ENCODE results near the gene PP2D1. TPM values are rescaled to one million over a fixed set of nuclear protein-coding genes. Genes with fewer than 3 reads are reported as not detected.

The PP2D1 gene
- total RNA-seq, 1 experiment from 2014 or later: not detected

DNA sequence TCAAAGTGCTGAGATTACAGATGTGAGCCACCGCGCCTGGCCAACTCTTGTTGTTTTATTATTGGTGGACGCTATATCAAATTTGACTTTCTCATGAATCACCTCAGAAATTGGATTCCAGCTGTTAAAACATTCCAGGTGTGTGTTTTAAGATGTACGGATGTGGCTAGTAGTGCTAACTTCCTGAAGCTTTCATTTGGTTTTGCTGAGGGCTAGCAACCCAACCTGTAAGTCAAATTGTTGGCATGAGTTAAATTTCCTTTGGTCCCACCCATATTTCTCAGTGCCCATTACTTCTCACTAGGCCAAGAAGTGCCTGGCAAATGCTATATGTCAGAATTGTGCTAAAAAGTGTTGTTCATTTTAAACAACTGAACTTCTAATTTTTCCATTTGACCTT, 15.1 kb upstream of the PP2D1 start:
- no peak for ATAC-seq
- BruUV-seq (replicated peaks): no TSS peak
- CTCF ChIA-PET: no interaction called here

More for the DNA sequence above, 15.1 kb upstream of the PP2D1 start:
- H3K27me3 ChIP-seq (ENCODE audit: insufficient read depth, low read length): no peaks in the 10 kb centered on the region
- intact Hi-C loops (cut with micrococcal nuclease): no loop called here
- DNase-seq (ENCODE audit: low read depth, low spot score): no peak
- H3K4me2 ChIP-seq (ENCODE audit: low read length): no peak overlapping the region
- H3K9me3 ChIP-seq (ENCODE audit: control insufficient read depth in 1 of 2, insufficient read depth in 1 of 2, low read depth in 1 of 2, low read length in 2 of 2): no peaks in the 10 kb centered on the region
- POLR2A ChIA-PET: no interaction called here
- H3K27ac ChIP-seq (ENCODE audit: low read depth, low read length): no peak overlapping the region
- no peak overlapping the region for H3K9ac ChIP-seq (ENCODE audit: low read length)
- H3K36me3 ChIP-seq (ENCODE audit: control insufficient read depth in 1 of 2, insufficient read depth in 2 of 2, low read length in 2 of 2): no peaks in the 10 kb centered on the region
- H3K9me2 ChIP-seq (ENCODE audit: insufficient read depth): no peaks in the 10 kb centered on the region
- RAD21 ChIA-PET (ENCODE audit: low non-redundant PET in 1 of 2, low total read pairs in 2 of 2, uncharacterized antibody in 2 of 2, unreplicated experiment in 2 of 2): no interaction called here
- no peaks in the 10 kb centered on the region for H4K20me1 ChIP-seq (ENCODE audit: insufficient read depth)
- TF ChIP-seq POLR2AphosphoS5 (IDR thresholded peaks at IDR 0.05; ENCODE audit: low read depth, low read length) (no peak), FOSL1 (IDR thresholded peaks at IDR 0.05; ENCODE audit: low read depth) (no peak), EZH2phosphoT487 (IDR thresholded peaks at IDR 0.05; ENCODE audit: borderline replicate concordance) (no peak), CEBPB (IDR thresholded peaks at IDR 0.05; ENCODE audit: low read depth) (no peak), RAD21 (IDR thresholded peaks at IDR 0.05; ENCODE audit: low read depth) (no peak), ZNF274 (IDR thresholded peaks at IDR 0.05; ENCODE audit: low read depth, low read length) (no peak), SIN3A (IDR thresholded peaks at IDR 0.05; ENCODE audit: low read depth) (no peak), EZH2 (IDR thresholded peaks at IDR 0.05) (no peak), TCF7L2 (IDR thresholded peaks at IDR 0.05; ENCODE audit: borderline replicate concordance, extremely low read depth, insufficient read depth, insufficient read length) (no peak)
- TF ChIP-seq, protein P1, sequence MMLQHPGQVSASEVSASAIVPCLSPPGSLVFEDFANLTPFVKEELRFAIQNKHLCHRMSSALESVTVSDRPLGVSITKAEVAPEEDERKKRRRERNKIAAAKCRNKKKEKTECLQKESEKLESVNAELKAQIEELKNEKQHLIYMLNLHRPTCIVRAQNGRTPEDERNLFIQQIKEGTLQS (IDR thresholded peaks at IDR 0.05): no peak
- TF ChIP-seq, protein P2, sequence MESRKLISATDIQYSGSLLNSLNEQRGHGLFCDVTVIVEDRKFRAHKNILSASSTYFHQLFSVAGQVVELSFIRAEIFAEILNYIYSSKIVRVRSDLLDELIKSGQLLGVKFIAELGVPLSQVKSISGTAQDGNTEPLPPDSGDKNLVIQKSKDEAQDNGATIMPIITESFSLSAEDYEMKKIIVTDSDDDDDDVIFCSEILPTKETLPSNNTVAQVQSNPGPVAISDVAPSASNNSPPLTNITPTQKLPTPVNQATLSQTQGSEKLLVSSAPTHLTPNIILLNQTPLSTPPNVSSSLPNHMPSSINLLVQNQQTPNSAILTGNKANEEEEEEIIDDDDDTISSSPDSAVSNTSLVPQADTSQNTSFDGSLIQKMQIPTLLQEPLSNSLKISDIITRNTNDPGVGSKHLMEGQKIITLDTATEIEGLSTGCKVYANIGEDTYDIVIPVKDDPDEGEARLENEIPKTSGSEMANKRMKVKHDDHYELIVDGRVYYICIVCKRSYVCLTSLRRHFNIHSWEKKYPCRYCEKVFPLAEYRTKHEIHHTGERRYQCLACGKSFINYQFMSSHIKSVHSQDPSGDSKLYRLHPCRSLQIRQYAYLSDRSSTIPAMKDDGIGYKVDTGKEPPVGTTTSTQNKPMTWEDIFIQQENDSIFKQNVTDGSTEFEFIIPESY (IDR thresholded peaks at IDR 0.05; ENCODE audit: extremely low read depth, insufficient replicate concordance, low read length): no peak
- no peak overlapping the region for H2AFZ ChIP-seq (ENCODE audit: low read depth, low read length, poor library complexity, severe bottlenecking)
- H3K79me2 ChIP-seq (ENCODE audit: insufficient read depth, low read length): no peaks in the 10 kb centered on the region
- H3K4me1 ChIP-seq (ENCODE audit: control insufficient read depth in 1 of 2, insufficient read depth in 2 of 2, low read length in 2 of 2): no peaks in the 10 kb centered on the region
- no peak overlapping the region for H3K4me3 ChIP-seq (replicated peaks in 1 of 2; ENCODE audit: low read depth in 1 of 2, low read length in 2 of 2)
